GM21390 (cell line): ENCODE results near the gene SUGCT.
"Not testable (repeated sequence)": the region's sequence is repeated elsewhere in the genome, so short reads cannot be mapped to it uniquely, and the experiment has no call there.

Experiments used
- ATAC-seq: cut with Tn5 transposase; IDR thresholded peaks from one replicate; pipeline ENCODE4 v1.9.1; 2021; ENCODE audit not compliant: unreplicated experiment

The SUGCT gene

GRCh38 chr7:40134428-40135316 lies at the start of gene SUGCT, which contains the start of gene MPLKIP:
Gene SUGCT, plus strand, starts transcription at chr7:40135005.
Gene MPLKIP, minus strand, starts transcription at chr7:40134622. Its CDS starts 55 bp downstream, at chr7:40134567.
- peak; percentile 88 for ATAC-seq

GRCh38 chr7:40092182-40092581 lies 42.6 kb upstream of the SUGCT start:
- no peak for ATAC-seq

DNA sequence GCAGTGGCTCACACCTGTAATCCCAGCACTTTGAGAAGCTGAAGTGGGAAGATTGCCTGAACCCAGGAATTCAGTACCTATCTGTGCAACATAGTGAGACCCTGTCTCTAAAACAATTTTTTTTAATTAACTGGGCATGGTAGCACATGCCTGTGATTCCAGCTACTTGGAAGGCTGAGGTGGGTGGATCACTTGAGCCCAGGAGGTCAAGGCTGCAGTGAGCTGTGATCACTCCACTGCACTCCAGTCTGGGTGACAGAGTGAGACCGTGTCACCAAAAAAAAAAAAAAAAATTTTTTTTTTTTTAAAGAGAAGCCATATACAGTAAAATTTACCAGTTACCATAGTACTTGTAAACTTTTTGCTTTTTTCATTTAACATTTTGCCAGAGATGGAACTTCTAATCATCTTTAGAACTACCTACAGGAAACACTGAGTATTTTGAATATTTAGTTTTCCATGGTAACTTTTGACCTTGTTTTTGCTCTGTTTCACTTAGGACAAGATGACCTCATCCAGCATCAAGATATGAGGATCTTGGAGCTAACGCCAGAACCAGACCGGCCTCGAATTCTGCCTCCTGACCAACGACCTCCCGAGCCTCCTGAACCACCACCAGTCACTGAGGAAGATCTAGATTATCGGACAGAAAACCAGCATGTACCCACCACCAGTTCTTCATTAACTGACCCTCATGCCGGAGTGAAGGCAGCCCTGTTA lies 41.0 kb upstream of the SUGCT start:
- ATAC-seq, result no peak

- ATAC-seq, result no peak
Observed at GRCh38 chr7:40095230-40095629, 39.6 kb upstream of the SUGCT start.

GRCh38 chr7:40095695-40096327 lies 39.0 kb upstream of the SUGCT start:
- no peak for ATAC-seq

DNA sequence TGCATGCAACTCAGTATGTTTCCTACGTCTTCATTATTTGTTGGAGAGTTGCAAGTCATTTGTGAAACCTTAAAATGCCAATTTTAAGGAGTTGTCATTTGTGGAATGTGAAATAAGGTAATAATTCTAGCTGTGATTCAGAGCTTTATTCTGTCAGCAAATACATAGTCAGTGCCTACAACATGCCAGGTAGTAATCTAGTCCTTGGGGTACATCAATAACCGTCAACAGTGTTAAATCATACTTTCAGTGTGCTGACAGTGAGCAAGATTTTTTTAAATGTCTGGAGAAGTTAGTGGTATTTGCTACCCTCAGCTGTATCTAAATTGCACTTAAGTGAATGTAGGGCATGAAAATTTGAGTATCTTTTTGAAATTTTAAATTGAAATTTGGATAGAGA lies 37.1 kb upstream of the SUGCT start:
- ATAC-seq, result no peak

DNA sequence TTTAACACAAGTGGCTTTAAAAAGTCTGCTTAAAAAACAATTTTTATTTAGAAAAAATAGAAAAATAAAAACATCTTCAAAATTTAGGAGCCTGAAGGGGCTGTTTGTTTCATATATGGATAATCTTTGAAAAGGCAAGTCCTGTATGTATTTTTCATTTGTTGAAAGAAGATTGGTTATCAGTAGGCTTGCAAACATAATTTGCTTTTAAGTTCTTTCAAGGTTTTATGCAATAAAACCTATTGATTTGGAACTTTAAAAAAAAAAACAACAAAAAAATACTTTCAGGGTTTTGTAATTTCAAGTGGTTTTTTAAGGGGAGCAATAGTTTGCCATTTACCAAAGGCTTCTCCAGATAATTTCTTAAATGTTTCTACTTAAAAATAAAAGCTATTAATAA lies 36.0 kb upstream of the SUGCT start:
- no peak for ATAC-seq

- ATAC-seq, result no peak
Observed at GRCh38 chr7:40099837-40100236, 35.0 kb upstream of the SUGCT start.

- ATAC-seq, result no peak
Observed at GRCh38 chr7:40101201-40101600, 33.6 kb upstream of the SUGCT start.

DNA sequence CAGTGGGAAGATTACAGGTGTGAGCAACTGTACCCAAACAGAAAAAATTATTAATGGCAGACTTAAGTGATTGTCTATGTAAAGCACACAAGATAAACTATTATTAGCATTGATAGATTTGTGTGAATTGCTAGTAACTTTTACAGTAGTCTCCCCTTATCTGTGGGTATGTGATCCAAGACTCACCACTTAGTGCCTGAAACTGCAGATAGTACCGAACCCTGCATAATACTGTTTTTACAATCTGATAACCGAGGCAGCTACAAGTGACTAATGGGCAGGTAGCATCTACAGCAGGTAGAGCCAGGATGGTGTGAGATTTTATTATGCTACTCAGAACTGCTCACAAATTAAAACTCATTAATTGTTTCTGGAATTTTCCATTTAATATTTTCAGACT lies 31.9 kb upstream of the SUGCT start:
- no peak for ATAC-seq

GRCh38 chr7:40105879-40106473 lies 28.8 kb upstream of the SUGCT start:
- ATAC-seq, result no peak

- ATAC-seq, result no peak
Observed at GRCh38 chr7:40115936-40116335, 18.9 kb upstream of the SUGCT start.

GRCh38 chr7:40117199-40117598 lies 17.6 kb upstream of the SUGCT start:
- ATAC-seq, result not testable (repeated sequence)

- not testable (repeated sequence) for ATAC-seq
Observed at GRCh38 chr7:40118201-40118600, 16.6 kb upstream of the SUGCT start.

DNA sequence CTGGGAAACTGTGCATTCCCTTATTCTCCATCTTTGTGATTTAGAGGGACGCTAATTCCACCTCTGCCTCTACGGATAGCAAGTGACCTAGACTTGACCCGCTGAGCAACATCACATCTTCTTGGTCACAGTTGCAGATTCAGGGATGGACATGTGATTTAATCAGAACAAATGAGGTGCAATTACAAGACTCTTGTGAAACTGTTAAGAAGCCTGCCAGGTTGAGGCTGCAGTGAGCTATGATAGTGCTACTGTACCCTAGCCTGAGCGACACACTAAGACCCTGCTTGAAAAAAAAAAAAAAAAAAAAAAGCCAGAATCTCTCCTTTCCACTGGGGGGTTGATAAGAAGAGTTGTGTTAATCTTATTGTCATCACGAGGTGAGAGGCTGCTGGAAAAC lies 14.8 kb upstream of the SUGCT start:
- no peak for ATAC-seq

- ATAC-seq, result not testable (repeated sequence)
Observed at GRCh38 chr7:40122100-40122939, 12.5 kb upstream of the SUGCT start.

GRCh38 chr7:40122940-40123254 lies 11.9 kb upstream of the SUGCT start:
- ATAC-seq, result no peak

- peak; percentile 52 for ATAC-seq
Observed at GRCh38 chr7:40133561-40134427, 1.0 kb upstream of the SUGCT start.

DNA sequence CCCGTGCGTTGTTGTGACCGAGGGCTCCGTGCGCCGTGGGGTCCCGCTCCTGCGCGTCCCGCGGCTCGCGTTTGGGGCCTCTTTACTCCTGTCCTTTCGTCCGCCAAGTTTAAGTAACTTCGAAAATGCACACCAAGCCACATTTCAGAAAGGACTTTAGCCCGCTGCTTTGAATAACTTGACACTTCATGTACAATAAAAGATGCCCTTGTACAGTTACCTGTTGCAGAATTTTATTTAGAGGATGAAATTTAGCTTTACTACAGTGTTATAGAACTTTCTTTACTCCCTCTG lies 459 bp downstream of the SUGCT start:
- ATAC-seq, result no peak

DNA sequence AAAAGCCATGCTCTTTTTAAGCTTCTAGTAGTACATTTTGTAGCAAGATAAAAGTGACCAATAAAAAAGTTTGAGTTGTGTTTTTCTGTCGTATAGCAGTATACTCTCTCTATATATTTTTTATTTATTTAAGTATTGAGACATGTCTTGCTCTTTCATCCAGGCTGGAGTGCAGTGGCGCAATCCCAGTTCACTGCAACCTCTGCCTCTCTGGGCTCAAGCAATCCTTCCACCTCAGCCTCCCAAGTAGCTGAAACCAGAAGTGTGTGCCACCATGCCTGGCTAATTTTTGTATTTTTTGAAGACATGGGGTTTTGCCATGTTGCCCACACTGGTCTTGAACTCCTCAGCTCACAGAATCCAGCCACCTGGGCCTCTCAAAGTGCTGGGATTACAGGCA lies 2.8 kb downstream of the SUGCT start:
- ATAC-seq, result no peak
